Skeletal muscle tissue (tissue), 4 donors: ENCODE data around the gene STIM2. TPM values are rescaled to one million over a fixed set of nuclear protein-coding genes. Genes with fewer than 3 reads are reported as not detected.
A peak's percentile ranks its signal among the peaks of the same experiment; 100 is the strongest.

ENCODE experiments used
- H3K27ac ChIP-seq: one replicate; pipeline ENCODE4 v1.7.0; 2013; ENCODE audit warnings: mild to moderate bottlenecking, low read depth, low read length, inconsistent platforms
- H3K27me3 ChIP-seq, 3 donors: one replicate each; pipeline ENCODE4 v1.7.0; 2013; ENCODE audit warnings: low read length in 3 of 3; ENCODE audit not compliant: control insufficient read depth in 3 of 3, insufficient read depth in 3 of 3
- H3K36me3 ChIP-seq, 3 donors: one replicate each; pipeline ENCODE4 v1.7.0; 2013; ENCODE audit warnings: low read length in 3 of 3; ENCODE audit not compliant: control insufficient read depth in 3 of 3, insufficient read depth in 3 of 3
- H3K4me1 ChIP-seq, 3 donors: one replicate each; pipeline ENCODE4 v1.7.0; 2013; ENCODE audit warnings: low read length in 3 of 3, mild to moderate bottlenecking in 3 of 3; ENCODE audit not compliant: control insufficient read depth in 3 of 3, insufficient read depth in 3 of 3
- H3K4me3 ChIP-seq, 3 donors: one replicate each; pipeline ENCODE4 v1.7.0; 2013; ENCODE audit warnings: low read length in 3 of 3
- H3K9ac ChIP-seq, 3 donors: one replicate each; pipeline ENCODE4 v1.7.0; 2013; ENCODE audit warnings: low read length in 3 of 3, mild to moderate bottlenecking in 3 of 3, moderate library complexity in 2 of 3, low read depth in 1 of 3
- H3K9me3 ChIP-seq, 3 donors: one replicate each; pipeline ENCODE4 v1.7.0; 2013; ENCODE audit warnings: low read length in 3 of 3; ENCODE audit not compliant: control insufficient read depth in 3 of 3
- total RNA-seq: library from RNA; depleted of rRNA; stranded (reverse); fragments of >200 nt; gene quantifications from one replicate; pipeline ENCODE4 v1.2.3, GENCODE V29; 2014
- donor health status: Osteomylitis.

The STIM2 gene
- total RNA-seq, 1 donor from 2014 or later = 16.2 TPM

- Histone ChIP-seq H3K27ac (no peak overlapping the region), H3K9ac (no peak overlapping the region), H3K4me3 (no peak overlapping the region), H3K9me3 (no peaks in the 10 kb centered on the region), H3K27me3 (no peaks in the 10 kb centered on the region), H3K4me1 (peaks cover 0 to 14% (median 7%) of the 10 kb centered on the region in 3 donors), H3K36me3 (no peaks in the 10 kb centered on the region)
Observed at GRCh38 chr4:26991057-26991456, 130.4 kb downstream of the STIM2 start.

GRCh38 chr4:26992657-26993361 is 132.2 kb downstream of the STIM2 start:
- no peaks in the 10 kb centered on the region for H3K9me3 ChIP-seq
- H3K4me3 ChIP-seq = no peak overlapping the region
- H3K27ac ChIP-seq = peak overlapping the region; percentile 15
- H3K36me3 ChIP-seq = no peaks in the 10 kb centered on the region
- no peaks in the 10 kb centered on the region for H3K27me3 ChIP-seq
- peaks cover 0 to 9% (median 0%) of the 10 kb centered on the region in 3 donors for H3K4me1 ChIP-seq
- no peak overlapping the region for H3K9ac ChIP-seq

DNA sequence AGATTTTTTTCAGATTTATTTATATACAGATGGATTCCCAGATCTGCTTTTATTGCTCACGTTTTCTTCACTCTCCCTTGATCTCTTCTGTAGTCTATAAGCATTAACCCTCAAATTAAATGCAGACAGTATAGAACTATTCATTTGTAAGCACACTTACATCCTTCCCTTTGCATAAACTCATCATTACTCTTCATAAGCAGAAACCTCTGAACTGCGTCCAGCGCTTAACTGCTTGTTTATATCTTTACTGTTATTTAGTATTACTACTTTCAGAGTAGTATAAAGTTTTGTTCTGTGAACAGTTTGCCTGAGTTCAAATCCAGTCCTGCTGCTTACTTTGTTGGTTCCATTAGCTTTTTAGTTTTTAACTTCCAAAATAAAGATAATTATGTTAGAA is 132.9 kb downstream of the STIM2 start:
- Histone ChIP-seq H3K9ac (no peak overlapping the region), H3K36me3 (no peaks in the 10 kb centered on the region), H3K4me1 (peaks cover 0 to 9% (median 0%) of the 10 kb centered on the region in 3 donors), H3K27ac (no peak overlapping the region), H3K9me3 (no peaks in the 10 kb centered on the region), H3K27me3 (no peaks in the 10 kb centered on the region), H3K4me3 (no peak overlapping the region)

DNA sequence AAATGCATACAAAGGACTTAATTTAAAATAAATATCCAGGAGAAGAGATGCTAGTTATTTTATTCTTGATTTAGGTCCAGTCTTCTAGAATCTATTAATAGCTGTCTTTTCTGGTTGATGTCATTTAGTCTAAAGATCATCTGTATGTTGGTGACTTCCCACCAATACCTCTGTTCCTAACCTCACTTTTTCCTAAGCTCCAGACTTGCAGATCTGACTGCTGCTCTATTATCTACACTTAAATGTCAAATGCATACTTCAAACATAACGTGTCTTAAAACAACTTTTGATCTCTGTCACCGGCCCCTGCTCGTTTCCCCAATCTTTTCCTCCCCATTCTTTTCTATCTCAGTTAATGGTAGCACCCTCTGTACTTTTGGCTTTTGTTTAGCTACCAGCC is 133.3 kb downstream of the STIM2 start:
- Histone ChIP-seq H3K36me3 (no peaks in the 10 kb centered on the region), H3K9ac (no peak overlapping the region), H3K27me3 (no peaks in the 10 kb centered on the region), H3K27ac (no peak overlapping the region), H3K4me1 (peaks cover 0 to 9% (median 0%) of the 10 kb centered on the region in 3 donors), H3K4me3 (no peak overlapping the region), H3K9me3 (no peaks in the 10 kb centered on the region)

GRCh38 chr4:26995316-26995715 is 134.7 kb downstream of the STIM2 start:
- no peak overlapping the region for H3K9ac ChIP-seq
- H3K36me3 ChIP-seq = no peaks in the 10 kb centered on the region
- no peak overlapping the region for H3K4me3 ChIP-seq
- no peaks in the 10 kb centered on the region for H3K9me3 ChIP-seq
- no peaks in the 10 kb centered on the region for H3K27me3 ChIP-seq
- H3K27ac ChIP-seq = no peak overlapping the region
- H3K4me1 ChIP-seq = peaks cover 0 to 9% (median 3%) of the 10 kb centered on the region in 3 donors

- Histone ChIP-seq H3K36me3 (no peaks in the 10 kb centered on the region), H3K9ac (no peak overlapping the region), H3K4me1 (peaks cover 0 to 9% (median 3%) of the 10 kb centered on the region in 3 donors), H3K27me3 (no peaks in the 10 kb centered on the region), H3K4me3 (no peak overlapping the region), H3K27ac (no peak overlapping the region), H3K9me3 (no peaks in the 10 kb centered on the region)
Observed at GRCh38 chr4:26996745-26997144, 136.1 kb downstream of the STIM2 start.

DNA sequence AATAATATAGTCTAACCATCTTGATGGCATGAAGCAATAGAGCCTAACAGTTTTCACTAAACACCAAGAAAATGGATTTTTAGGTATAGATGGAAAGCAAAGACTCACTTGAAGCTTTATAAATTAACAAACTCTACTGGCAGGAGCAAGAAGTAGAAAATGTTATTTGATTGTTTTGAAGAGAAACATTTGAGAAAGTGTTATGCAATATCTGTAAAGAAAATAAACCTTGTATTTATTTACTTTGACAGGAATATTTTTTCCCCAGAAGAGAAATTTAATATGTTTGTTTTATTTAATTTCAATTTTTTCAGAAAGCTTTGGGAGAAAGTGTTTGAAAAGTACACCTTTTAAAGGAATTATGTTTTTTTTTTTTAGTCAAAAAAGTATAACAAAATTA is 139.0 kb downstream of the STIM2 start:
- Histone ChIP-seq H3K27ac (no peak overlapping the region), H3K36me3 (no peaks in the 10 kb centered on the region), H3K4me3 (no peak overlapping the region), H3K9me3 (no peaks in the 10 kb centered on the region), H3K27me3 (no peaks in the 10 kb centered on the region), H3K4me1 (peaks cover 0 to 3% (median 0%) of the 10 kb centered on the region in 3 donors), H3K9ac (no peak overlapping the region)

DNA sequence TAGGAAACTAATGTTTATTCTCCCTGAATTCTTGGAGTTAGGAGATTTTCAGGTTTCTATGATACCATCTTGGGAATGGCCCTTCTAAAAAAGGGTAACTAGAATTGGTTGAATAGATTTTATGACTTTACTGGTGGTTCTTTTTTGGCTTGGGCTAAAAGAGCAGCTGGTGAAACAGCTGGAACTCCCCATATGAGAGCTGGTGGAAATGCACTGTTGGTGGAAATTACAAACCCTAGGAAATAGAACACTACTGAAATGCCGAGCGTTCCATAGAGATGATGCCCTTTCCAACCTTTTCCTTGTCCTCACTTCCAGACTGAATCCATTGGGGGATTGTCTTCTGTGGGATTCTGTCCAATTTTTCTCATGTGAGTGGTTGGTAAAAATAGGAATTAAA is 139.5 kb downstream of the STIM2 start:
- H3K4me3 ChIP-seq = no peak overlapping the region
- H3K36me3 ChIP-seq = no peaks in the 10 kb centered on the region
- H3K27ac ChIP-seq = no peak overlapping the region
- H3K4me1 ChIP-seq = peaks cover 0 to 3% (median 0%) of the 10 kb centered on the region in 3 donors
- no peaks in the 10 kb centered on the region for H3K27me3 ChIP-seq
- no peaks in the 10 kb centered on the region for H3K9me3 ChIP-seq
- H3K9ac ChIP-seq = no peak overlapping the region

GRCh38 chr4:27000820-27001219 is 140.2 kb downstream of the STIM2 start:
- H3K4me1 ChIP-seq = peaks cover 0 to 3% (median 0%) of the 10 kb centered on the region in 3 donors
- no peak overlapping the region for H3K9ac ChIP-seq
- no peaks in the 10 kb centered on the region for H3K9me3 ChIP-seq
- H3K4me3 ChIP-seq = no peak overlapping the region
- no peaks in the 10 kb centered on the region for H3K27me3 ChIP-seq
- H3K27ac ChIP-seq = no peak overlapping the region
- no peaks in the 10 kb centered on the region for H3K36me3 ChIP-seq

DNA sequence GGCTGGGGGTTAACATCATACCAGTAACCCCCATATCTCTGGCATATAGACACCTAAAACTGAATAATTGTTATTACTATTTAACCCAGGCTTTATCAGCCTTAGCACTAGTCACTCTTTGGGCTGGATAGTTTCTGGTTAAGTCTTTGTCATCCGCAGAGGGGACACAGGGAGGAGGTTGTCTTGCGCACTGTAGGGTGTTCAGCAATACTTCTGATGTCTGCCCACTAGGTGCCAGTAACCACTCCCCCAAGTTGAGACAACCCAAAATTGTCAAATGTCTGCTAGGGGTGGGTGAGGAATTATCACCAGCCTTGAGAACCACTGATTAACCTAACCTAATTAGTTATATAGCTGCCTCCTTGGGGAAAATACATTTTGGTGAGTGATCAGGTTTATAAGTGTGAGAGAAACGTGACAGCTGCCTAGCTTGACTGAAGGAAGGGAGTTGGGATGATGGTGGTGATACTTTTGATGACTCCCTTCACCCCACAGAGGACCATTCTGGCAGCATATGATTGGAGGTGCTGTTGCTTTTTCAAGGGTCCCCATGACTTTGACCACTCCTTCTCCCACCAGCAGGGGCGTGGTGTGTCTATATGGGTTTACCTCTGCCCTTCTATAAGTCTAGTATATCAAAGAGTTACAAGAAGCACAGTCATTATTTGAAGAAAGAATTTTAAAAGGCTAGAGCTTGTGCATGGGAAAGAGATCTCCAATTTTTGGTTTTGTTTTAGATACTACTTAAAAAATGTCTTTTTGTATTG is 140.9 kb downstream of the STIM2 start:
- Histone ChIP-seq H3K9ac (no peak overlapping the region), H3K27ac (no peak overlapping the region), H3K4me3 (no peak overlapping the region), H3K4me1 (peaks cover 0 to 3% (median 0%) of the 10 kb centered on the region in 3 donors), H3K36me3 (no peaks in the 10 kb centered on the region), H3K9me3 (no peaks in the 10 kb centered on the region), H3K27me3 (no peaks in the 10 kb centered on the region)
